ENCODE data around the gene SEC22C. TPM values are rescaled to one million over a fixed set of nuclear protein-coding genes. Genes with fewer than 3 reads are reported as not detected.

The SEC22C gene
- total RNA-seq, 1 experiment from 2014 or later: 38.1 TPM

DNA sequence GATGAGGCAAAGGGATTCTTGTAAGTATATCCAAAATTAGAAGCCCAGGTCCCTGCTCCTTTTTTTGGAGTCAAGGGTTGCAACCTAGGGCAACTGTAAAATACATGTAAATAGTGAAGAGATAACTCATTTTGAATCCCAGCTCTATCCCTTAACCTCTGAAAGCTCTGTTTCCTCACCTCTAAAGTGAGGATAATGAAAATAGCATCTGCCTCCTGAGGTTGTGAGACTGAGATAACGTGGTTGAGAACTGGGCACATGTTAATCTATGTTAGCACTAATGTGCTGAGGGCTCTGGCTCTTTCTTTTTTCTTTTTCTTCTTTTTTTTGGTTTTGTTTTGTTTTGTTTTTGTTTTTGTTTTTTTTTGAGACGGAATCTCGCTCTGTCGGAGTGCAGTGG lies 13.9 kb upstream of the SEC22C start:
- ChIA-PET CTCF (no interaction called here), POLR2A (ENCODE audit: unreplicated experiment) (no interaction called here)
- no peak overlapping the region for H3K4me3 ChIP-seq
- no peak for DNase-seq
- no peaks in the 10 kb centered on the region for H4K20me1 ChIP-seq (ENCODE audit: insufficient read depth)
- peaks cover 39% of the 10 kb centered on the region; the same call in 1 of the 2 replicates for H3F3A ChIP-seq (ENCODE audit: insufficient read depth, low read depth)
- TF ChIP-seq, protein P1, sequence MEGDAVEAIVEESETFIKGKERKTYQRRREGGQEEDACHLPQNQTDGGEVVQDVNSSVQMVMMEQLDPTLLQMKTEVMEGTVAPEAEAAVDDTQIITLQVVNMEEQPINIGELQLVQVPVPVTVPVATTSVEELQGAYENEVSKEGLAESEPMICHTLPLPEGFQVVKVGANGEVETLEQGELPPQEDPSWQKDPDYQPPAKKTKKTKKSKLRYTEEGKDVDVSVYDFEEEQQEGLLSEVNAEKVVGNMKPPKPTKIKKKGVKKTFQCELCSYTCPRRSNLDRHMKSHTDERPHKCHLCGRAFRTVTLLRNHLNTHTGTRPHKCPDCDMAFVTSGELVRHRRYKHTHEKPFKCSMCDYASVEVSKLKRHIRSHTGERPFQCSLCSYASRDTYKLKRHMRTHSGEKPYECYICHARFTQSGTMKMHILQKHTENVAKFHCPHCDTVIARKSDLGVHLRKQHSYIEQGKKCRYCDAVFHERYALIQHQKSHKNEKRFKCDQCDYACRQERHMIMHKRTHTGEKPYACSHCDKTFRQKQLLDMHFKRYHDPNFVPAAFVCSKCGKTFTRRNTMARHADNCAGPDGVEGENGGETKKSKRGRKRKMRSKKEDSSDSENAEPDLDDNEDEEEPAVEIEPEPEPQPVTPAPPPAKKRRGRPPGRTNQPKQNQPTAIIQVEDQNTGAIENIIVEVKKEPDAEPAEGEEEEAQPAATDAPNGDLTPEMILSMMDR (conservative IDR thresholded peaks at IDR 0.05): no peak
- TF ChIP-seq EZH2 (IDR thresholded peaks at IDR 0.05; ENCODE audit: low read depth): no peak
- intact Hi-C loops (cut with micrococcal nuclease; ENCODE audit: unreplicated experiment): no loop called here
- no peaks in the 10 kb centered on the region for H3K9me2 ChIP-seq (ENCODE audit: insufficient read depth)
- H3K36me3 ChIP-seq (ENCODE audit: low read depth): 0 out of 2 replicates have a peak, but pooled peaks cover 5% of the 10 kb centered on the region
- no peak overlapping the region for H3K27ac ChIP-seq
- no TSS peak for BruUV-seq (replicated peaks)
- no peaks in the 10 kb centered on the region for H3K9me3 ChIP-seq (ENCODE audit: insufficient read depth, low read depth)
- no peaks in the 10 kb centered on the region for H3K27me3 ChIP-seq (ENCODE audit: insufficient read depth, low read depth)
- H2AFZ ChIP-seq: no peak overlapping the region
- no peak overlapping the region for H3K4me2 ChIP-seq
- peaks cover 21% of the 10 kb centered on the region for H3K79me2 ChIP-seq (ENCODE audit: low read depth)
- H3K4me1 ChIP-seq (replicated peaks; ENCODE audit: insufficient read depth): peaks cover 13% of the 10 kb centered on the region; the same call in 1 of the 2 replicates

DNA sequence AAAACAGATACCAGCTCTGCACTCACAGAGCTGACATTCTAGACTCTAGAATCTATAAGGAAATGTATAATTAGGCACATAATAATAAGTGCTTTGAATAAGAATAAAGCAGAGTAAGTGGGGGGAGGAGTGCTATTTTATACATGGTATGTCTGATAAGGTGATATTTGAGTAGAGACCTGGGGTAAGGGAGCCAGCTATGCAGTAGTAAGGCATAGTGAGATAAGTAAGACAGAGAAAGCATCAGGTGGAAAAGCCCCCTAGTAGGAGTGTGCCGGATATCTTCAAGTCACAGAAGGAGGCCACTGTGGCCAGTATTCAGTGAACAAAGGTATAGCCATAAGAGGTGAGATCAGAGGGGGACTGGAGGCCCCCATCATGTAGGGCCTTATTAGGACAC lies 11.9 kb upstream of the SEC22C start:
- ChIA-PET POLR2A (ENCODE audit: unreplicated experiment) (no interaction called here), CTCF (no interaction called here)
- Histone ChIP-seq H3K4me1 (replicated peaks; ENCODE audit: insufficient read depth) (peaks cover 21% of the 10 kb centered on the region), H3K36me3 (ENCODE audit: low read depth) (0 out of 2 replicates have a peak, but pooled peaks cover 5% of the 10 kb centered on the region), H3K4me3 (no peak overlapping the region), H3K4me2 (no peak overlapping the region), H3K27me3 (ENCODE audit: insufficient read depth, low read depth) (no peaks in the 10 kb centered on the region), H3K9me3 (ENCODE audit: insufficient read depth, low read depth) (no peaks in the 10 kb centered on the region), H3K79me2 (ENCODE audit: low read depth) (peaks cover 21% of the 10 kb centered on the region), H3K27ac (no peak overlapping the region), H4K20me1 (ENCODE audit: insufficient read depth) (no peaks in the 10 kb centered on the region), H3F3A (ENCODE audit: insufficient read depth, low read depth) (peaks cover 36% of the 10 kb centered on the region), H3K9me2 (ENCODE audit: insufficient read depth) (no peaks in the 10 kb centered on the region), H2AFZ (no peak overlapping the region)
- intact Hi-C loops (cut with micrococcal nuclease; ENCODE audit: unreplicated experiment): loop anchor here (5.0 kb wide), 1 partner anchor 214 kb away; the partner anchor contains the start of gene ACKR2
- no peak for TF ChIP-seq EZH2 (IDR thresholded peaks at IDR 0.05; ENCODE audit: low read depth)
- TF ChIP-seq, protein P1 (conservative IDR thresholded peaks at IDR 0.05): no peak
- no peak for DNase-seq
- BruUV-seq (replicated peaks): no TSS peak

DNA sequence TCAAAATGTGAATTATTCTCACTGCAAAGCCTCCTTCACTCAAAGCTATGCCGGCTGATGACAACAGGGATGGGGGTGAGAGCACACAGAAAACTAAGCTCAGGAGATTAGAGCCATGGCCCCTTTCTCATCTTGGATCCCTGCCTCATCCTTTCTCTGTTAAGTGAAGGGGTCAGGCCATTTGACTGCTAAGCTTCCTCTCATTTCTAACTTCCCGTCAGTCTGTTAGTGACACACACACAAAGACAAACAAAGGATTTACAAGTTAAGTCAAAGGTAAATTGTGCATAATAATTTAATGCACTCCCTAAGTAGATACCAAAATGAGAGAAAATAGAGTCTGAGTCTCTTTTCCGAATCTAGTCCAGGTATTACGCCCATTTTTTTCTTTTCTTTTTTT lies 10.0 kb upstream of the SEC22C start:
- no peak overlapping the region for H2AFZ ChIP-seq
- peak overlapping the region; percentile 65; the same call in 1 of the 2 replicates for H3K4me3 ChIP-seq
- no peak for TF ChIP-seq EZH2 (IDR thresholded peaks at IDR 0.05; ENCODE audit: low read depth)
- TF ChIP-seq, protein P1 (conservative IDR thresholded peaks at IDR 0.05): no peak
- H3K36me3 ChIP-seq (ENCODE audit: low read depth): 0 out of 2 replicates have a peak, but pooled peaks cover 5% of the 10 kb centered on the region
- H3K9me2 ChIP-seq (ENCODE audit: insufficient read depth): no peaks in the 10 kb centered on the region
- H3K4me1 ChIP-seq (replicated peaks; ENCODE audit: insufficient read depth): peaks cover 21% of the 10 kb centered on the region
- no peaks in the 10 kb centered on the region for H3K9me3 ChIP-seq (ENCODE audit: insufficient read depth, low read depth)
- no peaks in the 10 kb centered on the region for H4K20me1 ChIP-seq (ENCODE audit: insufficient read depth)
- no peak for DNase-seq
- no peaks in the 10 kb centered on the region for H3K27me3 ChIP-seq (ENCODE audit: insufficient read depth, low read depth)
- peaks cover 36% of the 10 kb centered on the region for H3F3A ChIP-seq (ENCODE audit: insufficient read depth, low read depth)
- H3K27ac ChIP-seq: no peak overlapping the region
- ChIA-PET POLR2A (ENCODE audit: unreplicated experiment) (interaction anchor here (0.8 kb wide), 1 partner anchor 11 kb away, joined by 6 read pairs; no protein-coding TSS in a partner anchor), CTCF (interaction anchor here (0.6 kb wide), 1 partner anchor 59 kb away, joined by 17 read pairs; no protein-coding TSS in a partner anchor)
- H3K79me2 ChIP-seq (ENCODE audit: low read depth): peaks cover 21% of the 10 kb centered on the region
- no TSS peak for BruUV-seq (replicated peaks)
- intact Hi-C loops (cut with micrococcal nuclease; ENCODE audit: unreplicated experiment): loop anchor here (5.0 kb wide), 1 partner anchor 215 kb away; the partner anchor contains the start of gene ACKR2
- H3K4me2 ChIP-seq: peak overlapping the region; percentile 90
